Renal cortical epithelial cell (primary cell): ENCODE data around the gene OCA2. TPM values are rescaled to one million over a fixed set of nuclear protein-coding genes. Genes with fewer than 3 reads are reported as not detected.
"Not testable (repeated sequence)": the region's sequence is repeated elsewhere in the genome, so short reads cannot be mapped to it uniquely, and the experiment has no call there.

Experiments
- DNase-seq: peaks from one replicate; pipeline ENCODE4 v3.0.0-alpha.2; 2011; ENCODE audit warnings: low read depth
- total RNA-seq: library from RNA; depleted of rRNA; stranded (reverse); fragments of >200 nt; gene quantifications from 2 replicates; pipeline ENCODE4 v1.2.3, GENCODE V29; 2014

The OCA2 gene
- total RNA-seq, 1 donor from 2014 or later: 0.40 TPM

DNA sequence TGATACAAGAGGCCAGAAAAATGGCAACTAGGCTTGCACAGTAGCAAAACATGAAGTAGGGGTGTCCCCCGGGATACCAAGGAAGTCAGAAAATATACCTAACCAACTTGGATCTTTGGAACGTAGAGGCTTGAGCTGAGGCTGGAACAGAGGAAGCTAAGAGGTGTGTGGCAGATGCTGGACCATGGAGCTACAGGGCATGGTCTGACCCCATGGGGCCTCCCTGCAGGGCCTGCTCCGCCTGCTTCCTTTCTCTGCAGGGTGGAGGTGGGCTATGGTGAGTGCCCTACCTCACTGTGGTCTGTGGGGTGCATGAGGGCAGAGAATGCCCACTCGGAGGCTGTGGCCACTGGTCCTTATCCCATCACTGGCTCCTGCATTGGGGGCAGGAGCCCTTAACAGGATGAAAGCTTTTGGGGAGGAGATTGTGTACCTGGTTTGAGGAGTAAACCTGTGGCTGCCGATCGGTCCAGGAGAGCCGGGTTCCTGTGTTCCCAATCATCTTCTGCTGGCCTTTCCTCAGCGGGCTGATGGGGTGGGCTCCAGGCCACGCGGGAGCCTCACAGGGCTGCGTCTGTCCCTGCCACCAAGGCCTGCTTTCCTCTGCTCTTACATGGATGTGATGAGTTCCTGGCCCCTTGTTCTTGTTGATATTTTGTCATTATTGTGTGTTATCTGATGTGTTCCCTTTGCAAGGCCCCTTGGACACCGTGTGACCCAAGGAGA lies 96.8 kb downstream of the OCA2 start:
- DNase-seq: no peak

GRCh38 chr15:28001641-28002040 lies 97.5 kb downstream of the OCA2 start:
- DNase-seq: no peak

GRCh38 chr15:27993996-27994780 lies 104.9 kb downstream of the OCA2 start:
- DNase-seq: no peak

DNA sequence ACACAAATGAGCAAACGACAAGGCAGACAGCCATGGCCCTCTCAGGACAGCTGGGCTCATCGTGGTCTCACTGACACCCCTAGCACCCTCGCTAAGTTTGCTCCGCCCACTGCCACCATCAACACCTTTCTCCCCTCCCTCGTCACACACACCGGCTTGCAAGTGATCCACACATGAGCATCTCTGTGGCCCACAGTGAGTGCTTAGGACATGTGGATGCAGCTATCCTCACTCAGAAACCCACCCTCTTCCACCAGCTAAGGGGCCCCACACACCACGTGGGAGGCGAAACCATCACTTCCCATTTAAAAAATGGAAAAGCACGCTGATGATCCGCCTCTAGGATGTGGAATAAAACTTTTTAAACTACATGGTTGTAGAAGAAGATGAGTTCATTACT lies 105.6 kb downstream of the OCA2 start:
- no peak for DNase-seq

DNA sequence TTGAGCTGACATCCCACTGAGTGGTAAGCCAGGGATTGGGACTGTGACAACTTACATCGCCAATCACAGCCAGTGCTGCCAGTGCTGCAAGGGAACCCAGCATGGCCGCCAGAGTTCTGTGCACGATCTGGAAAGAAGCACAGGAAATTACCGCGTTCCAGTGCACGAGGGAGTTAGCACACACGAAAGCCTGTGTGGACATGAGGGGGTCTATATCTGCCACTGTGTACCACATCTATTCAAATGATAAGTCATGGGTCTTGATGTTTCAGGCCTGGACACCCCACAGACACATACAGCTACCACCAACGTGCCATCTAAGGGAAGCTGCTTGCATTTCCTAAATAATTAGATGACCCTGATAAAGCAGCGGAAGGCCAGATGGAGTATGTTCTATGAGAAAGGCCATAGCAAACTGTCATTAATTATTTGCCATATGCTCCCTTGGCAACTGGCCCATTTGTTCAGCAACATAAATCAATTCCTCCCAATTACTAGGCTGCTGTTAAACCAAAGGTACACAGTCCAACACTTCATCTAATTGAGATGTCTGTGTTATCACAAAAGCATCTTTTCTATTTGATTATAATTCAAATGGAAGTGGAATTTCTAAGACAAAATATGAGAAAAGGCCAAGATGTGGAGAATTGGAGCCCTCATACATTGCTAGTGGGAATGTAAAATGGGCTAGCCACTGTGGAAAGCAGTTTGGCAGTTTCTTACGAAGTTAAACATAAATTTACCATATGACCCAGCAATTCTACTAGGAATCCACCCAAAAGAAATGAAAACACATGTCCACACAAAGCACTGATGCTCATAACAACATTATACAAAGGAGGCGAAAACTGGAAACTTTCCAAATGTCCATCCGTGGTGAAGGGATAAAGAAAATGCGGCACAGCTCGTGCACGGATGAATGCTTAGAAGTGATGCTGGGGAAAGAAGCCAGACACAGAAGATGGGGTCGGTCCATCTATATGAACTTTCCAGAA lies 108.3 kb downstream of the OCA2 start:
- no peak for DNase-seq

DNA sequence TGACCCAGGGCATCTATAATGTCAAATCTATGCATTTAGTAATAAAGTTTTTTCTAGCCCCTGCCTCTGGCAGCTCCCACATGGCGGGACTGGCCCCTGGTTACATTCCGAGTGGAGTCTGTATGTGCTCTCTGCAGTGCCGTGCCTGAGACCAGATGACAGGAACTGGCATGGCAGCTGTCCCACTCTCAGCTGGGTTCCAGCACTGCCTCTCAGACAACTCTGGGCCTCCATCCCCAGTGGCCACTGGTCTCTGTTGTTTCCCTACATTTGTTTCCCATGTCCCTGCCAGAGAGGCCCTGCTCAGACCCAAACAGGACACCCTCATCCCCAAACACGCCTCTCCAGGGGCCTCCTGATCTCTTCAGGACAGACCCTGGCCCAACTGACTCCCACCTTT lies 109.3 kb downstream of the OCA2 start:
- no peak for DNase-seq

- DNase-seq: no peak
Observed at GRCh38 chr15:27989427-27989826, 109.7 kb downstream of the OCA2 start.

- DNase-seq: no peak
Observed at GRCh38 chr15:27985099-27985498, 114.0 kb downstream of the OCA2 start.

DNA sequence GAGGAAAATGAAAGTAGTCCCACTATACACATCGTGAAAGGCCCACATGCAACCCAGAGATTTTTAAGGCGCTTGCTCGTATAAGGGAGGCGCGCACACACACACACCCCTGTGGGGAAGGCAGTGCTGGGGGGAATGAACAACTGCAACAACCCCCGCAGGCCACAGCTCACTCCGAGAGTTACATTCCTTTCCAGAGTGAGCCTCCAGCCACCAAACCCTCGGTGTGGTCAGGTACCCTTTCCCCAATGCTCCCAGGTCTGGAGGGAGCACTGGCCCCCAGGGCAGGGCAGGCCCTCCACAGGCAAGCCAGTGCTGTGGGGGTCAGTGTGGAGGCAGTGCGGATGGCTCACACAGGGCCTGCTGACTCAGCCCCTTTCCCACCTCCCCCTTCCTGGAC lies 115.6 kb downstream of the OCA2 start:
- no peak for DNase-seq

- DNase-seq: no peak
Observed at GRCh38 chr15:27977696-27978095, 121.4 kb downstream of the OCA2 start.

DNA sequence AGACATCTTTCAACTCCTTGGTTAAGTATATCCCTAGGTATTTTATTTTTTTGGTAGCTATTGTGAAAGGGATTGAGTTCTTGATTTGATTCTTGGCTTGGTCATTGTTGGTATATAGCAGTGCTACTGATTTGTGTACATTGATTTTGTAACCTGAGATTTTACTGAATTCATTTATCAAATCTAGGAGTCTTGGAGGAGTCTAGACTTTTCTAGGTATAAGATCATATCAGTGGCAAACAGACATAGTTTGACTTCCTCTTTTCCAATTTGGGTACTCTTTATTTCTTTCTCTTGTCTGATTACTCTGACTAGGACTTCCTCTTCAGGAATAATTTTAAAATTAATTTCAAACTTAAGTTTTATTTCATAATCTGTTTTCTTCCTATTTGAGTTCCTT lies 125.2 kb downstream of the OCA2 start:
- no peak for DNase-seq

DNA sequence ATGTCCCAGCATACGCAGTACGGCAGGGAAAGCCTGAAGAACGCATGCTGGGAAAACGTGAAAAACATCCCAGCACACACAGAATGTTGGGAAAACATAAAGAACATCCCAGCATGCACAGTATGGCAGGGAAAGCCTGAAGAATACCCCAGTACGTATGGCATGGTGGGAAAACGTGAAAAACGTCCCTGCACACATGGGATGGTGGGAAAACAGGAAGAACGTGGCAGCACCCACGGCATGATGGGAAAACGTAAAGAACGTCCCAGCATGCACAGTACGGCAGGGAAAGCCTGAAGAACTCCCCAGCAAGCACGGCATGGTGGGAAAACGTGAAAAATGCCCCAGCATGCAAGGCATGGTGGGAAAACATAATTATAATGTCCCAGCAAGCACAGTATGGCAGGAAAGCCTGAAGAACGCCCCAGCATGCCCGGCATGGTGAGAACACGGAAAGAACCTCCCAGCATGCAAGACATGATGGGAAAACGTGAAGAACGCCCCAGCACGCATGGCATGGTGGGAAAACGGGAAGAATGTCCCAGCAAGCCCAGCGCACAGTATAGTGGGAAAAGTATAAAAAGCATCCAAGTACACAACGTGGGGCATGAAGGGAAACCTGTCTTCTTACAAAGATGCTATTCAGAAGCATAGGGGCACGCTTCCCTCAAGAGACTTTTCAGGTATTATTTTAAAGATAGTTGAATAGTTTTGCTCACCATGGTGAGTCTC lies 128.3 kb downstream of the OCA2 start:
- DNase-seq: no peak

GRCh38 chr15:27967541-27967940 lies 131.6 kb downstream of the OCA2 start:
- no peak for DNase-seq

- DNase-seq: no peak
Observed at GRCh38 chr15:27965546-27965945, 133.6 kb downstream of the OCA2 start.

- no peak for DNase-seq
Observed at GRCh38 chr15:27961801-27962200, 137.3 kb downstream of the OCA2 start.

GRCh38 chr15:27958911-27959578 lies 140.1 kb downstream of the OCA2 start:
- no peak for DNase-seq

- DNase-seq: no peak
Observed at GRCh38 chr15:27956285-27956684, 142.8 kb downstream of the OCA2 start.

DNA sequence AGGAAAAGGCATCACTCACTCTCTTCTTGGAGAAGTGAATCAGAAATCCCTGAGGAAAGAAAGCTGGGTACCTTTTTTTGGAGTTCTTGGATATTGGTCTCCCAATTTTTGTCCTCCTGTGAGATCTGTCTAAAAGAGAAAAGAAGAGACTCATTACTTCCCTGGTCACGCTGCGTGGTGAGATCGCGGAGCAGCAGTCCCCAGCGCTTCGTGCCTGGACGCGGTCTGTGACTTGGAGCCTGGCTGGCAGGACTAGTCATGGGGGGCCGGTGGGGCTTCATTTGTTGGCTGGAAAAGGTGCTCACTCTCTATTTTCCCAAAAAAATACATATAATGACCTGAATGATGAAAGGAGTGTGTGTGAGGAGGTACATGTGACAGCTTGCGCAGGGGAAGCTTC lies 144.0 kb downstream of the OCA2 start:
- no peak for DNase-seq

GRCh38 chr15:27952593-27952992 lies 146.5 kb downstream of the OCA2 start:
- not testable (repeated sequence) for DNase-seq

GRCh38 chr15:27951191-27951890 lies 147.8 kb downstream of the OCA2 start:
- no peak for DNase-seq
